Fibroblast of pulmonary artery (primary cell): ENCODE data around the gene ANO7.

Experiments used
- DNase-seq: peaks from one replicate; pipeline ENCODE4 v3.0.0-alpha.2; 2010; ENCODE audit warnings: low read depth
- H3K4me3 ChIP-seq: replicated peaks from 2 replicates; pipeline ENCODE4 v1.5.1; 2011; ENCODE audit warnings: low read depth, mild to moderate bottlenecking, control low read depth, low read length, moderate library complexity
- CTCF ChIP-seq: IDR thresholded peaks from 2 replicates; pipeline ENCODE4 v1.5.1; 2011; ENCODE audit warnings: mild to moderate bottlenecking, control low read depth, low read length, inconsistent platforms; ENCODE audit errors: missing control alignments

ANO7 gene

GRCh38 chr2:241197947-241198346, 9.5 kb downstream of the ANO7 start:
- TF ChIP-seq CTCF, result no peak
- no peak for DNase-seq
- no peak overlapping the region for H3K4me3 ChIP-seq

GRCh38 chr2:241198381-241199279, 10.2 kb downstream of the ANO7 start:
- H3K4me3 ChIP-seq, result no peak overlapping the region
- DNase-seq, result no peak
- no peak for TF ChIP-seq CTCF

GRCh38 chr2:241199286-241199685, 10.8 kb downstream of the ANO7 start:
- H3K4me3 ChIP-seq, result no peak overlapping the region
- DNase-seq, result no peak
- no peak for TF ChIP-seq CTCF

- H3K4me3 ChIP-seq, result no peak overlapping the region
- no peak for TF ChIP-seq CTCF
- no peak for DNase-seq
Measured at GRCh38 chr2:241199897-241200821, 11.7 kb downstream of the ANO7 start.

DNA sequence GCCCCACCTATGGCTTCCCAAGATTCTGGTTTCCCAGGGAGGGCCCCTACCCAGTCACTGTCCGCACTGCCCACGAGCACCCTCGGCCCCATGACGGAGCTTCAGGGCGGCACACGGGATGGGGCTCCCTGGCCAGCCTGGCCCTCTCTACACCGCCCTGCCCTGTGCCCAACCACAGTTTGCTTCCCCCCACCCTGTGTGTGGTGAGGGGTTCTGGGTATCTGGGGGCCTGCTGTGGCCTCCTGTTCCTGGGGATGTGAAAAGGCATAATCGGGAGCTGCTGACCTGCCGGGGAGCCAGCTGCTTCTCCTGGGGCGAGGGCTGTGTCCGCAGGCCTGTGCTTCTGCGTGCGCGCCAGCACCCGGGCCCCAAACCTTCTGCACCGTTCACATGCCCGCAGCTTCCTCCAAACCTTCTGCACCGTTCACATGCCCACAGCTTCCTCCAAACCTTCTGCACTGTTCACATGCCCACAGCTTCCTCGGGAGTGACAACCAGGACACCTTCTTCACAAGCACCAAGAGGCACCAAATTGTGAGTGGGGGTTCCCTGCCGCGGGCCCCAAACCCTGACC, 12.4 kb downstream of the ANO7 start:
- no peak for TF ChIP-seq CTCF
- no peak for DNase-seq
- H3K4me3 ChIP-seq, result no peak overlapping the region

DNA sequence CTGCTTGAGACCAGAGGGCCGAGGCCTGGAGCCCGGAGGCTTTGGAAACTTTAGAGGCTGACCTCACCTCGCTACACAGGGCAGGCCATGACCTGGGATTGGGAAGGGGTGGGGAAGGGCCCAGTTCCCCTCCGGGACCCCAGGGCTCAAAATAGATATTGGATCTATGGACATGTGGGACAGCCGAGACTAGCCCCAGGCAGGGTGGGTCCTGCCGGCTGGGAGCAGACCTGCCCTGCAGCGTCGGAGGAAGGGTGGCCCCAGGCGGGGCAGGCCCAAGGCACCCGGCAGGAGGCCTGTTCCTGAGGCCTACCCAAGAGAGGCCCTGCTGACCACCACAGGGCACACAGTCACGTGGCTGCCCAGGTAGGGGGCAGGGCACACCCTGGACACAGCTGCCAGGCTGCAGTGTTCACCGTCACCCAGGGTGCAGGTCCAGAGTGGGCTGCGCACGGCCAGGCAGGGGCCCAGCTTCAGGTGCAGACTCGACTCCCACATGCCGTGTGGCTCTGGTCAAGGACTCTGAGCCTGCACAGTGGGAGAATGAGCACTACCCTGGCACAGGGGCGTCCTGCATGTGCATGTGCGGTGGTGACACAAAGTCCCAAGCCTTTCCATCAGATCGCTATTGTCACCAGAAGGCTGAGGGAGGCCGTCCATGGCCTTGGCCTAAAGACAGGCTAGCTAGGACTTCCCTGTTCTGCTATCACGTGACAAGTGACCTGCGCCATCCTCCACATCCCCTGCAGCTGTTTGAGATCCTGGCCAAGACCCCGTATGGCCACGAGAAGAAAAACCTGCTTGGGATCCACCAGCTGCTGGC, 13.2 kb downstream of the ANO7 start:
- H3K4me3 ChIP-seq, result no peak overlapping the region
- no peak for DNase-seq
- TF ChIP-seq CTCF, result no peak
